GM12878 (cell line): Measurements from ENCODE around the gene ITIH6. TPM values are rescaled to one million over a fixed set of nuclear protein-coding genes. Genes with fewer than 3 reads are reported as not detected.

Source experiments
- ATAC-seq: fragments of 200-7000 bp; cut with Tn5 transposase; 3 replicates; pipeline ENCODE4 v1.9.1; 2020; ENCODE audit warnings: mild to moderate bottlenecking, moderate library complexity
- BruUV-seq: library from RNA; stranded (reverse); fragments of 400-500 nt; replicated peaks from 2 replicates; lab custom pipeline; 2021; lab: Mats Ljungman, UMichigan
- CTCF ChIA-PET: fragments of 300-600 bp; sonication (Branson Sonifier 250); formaldehyde crosslinking; extraction: SDS; loops from one replicate; lab custom pipeline; 2021; ENCODE audit warnings: inconsistent platforms; lab: Yijun Ruan, JAX
- POLR2A ChIA-PET: fragments of 350-600 bp; formaldehyde crosslinking; extraction: SDS; loops from one replicate; lab custom pipeline; 2021; ENCODE audit warnings: inconsistent platforms; lab: Charles Lee
- RAD21 ChIA-PET: fragments of 300-600 bp; sonication (Branson Sonifier 250); formaldehyde crosslinking; loops from one replicate; lab custom pipeline; 2023; ENCODE audit warnings: antibody characterized with exemption; ENCODE audit not compliant: unreplicated experiment; lab: Charles Lee
- SMC1A ChIA-PET: fragments of 300-600 bp; sonication (Branson Sonifier 250); formaldehyde crosslinking; loops from one replicate; lab custom pipeline; 2023; ENCODE audit not compliant: unreplicated experiment, uncharacterized antibody; lab: Charles Lee
- DNase-seq: peaks from one replicate; pipeline ENCODE4 v3.0.0-alpha.2; 2011; ENCODE audit warnings: low read depth, low spot score
- FAIRE-seq: peaks from 3 replicates; lab custom pipeline; 2011; peaks lifted over from hg19 to GRCh38; lab: Jason Lieb, UNC
- H2AFZ ChIP-seq: 2 replicates; pipeline ENCODE4 v1.6.0; 2011; ENCODE audit warnings: low read depth, low read length, control low read depth; ENCODE audit not compliant: control insufficient read depth
- H3K27ac ChIP-seq: 2 replicates; pipeline ENCODE4 v1.5.1; 2011; ENCODE audit warnings: control low read depth; ENCODE audit not compliant: control insufficient read depth, insufficient read depth
- H3K27me3 ChIP-seq, 2 experiments: replicated peaks in 1 of 2; 2 replicates each; pipeline versions ENCODE4 v1.6.0 to v1.6.1; 2011; ENCODE audit warnings: low read length in 1 of 2; ENCODE audit not compliant: control insufficient read depth in 2 of 2, insufficient read depth in 2 of 2
- H3K36me3 ChIP-seq, 2 experiments: 2 replicates each; pipeline ENCODE4 v1.5.1; 2011; ENCODE audit warnings: low read length in 1 of 2; ENCODE audit not compliant: control insufficient read depth in 2 of 2, insufficient read depth in 2 of 2
- H3K4me1 ChIP-seq: 2 replicates; pipeline ENCODE4 v1.6.1; 2011; ENCODE audit warnings: mild to moderate bottlenecking, low read length, moderate library complexity, mixed read lengths; ENCODE audit not compliant: control insufficient read depth, insufficient read depth
- H3K4me2 ChIP-seq: 2 replicates; pipeline ENCODE4 v1.6.0; 2011; ENCODE audit warnings: control low read depth; ENCODE audit not compliant: control insufficient read depth, insufficient read depth
- H3K4me3 ChIP-seq: fragments of 200-600 bp; sonication (generic); 2 replicates; pipeline ENCODE4 v1.5.1; 2016
- H3K79me2 ChIP-seq: 2 replicates; pipeline ENCODE4 v1.6.0; 2011; ENCODE audit warnings: low read length; ENCODE audit not compliant: control insufficient read depth, insufficient read depth
- H3K9ac ChIP-seq: 2 replicates; pipeline ENCODE4 v1.8.0; 2011; ENCODE audit warnings: low read length, control low read depth, mixed read lengths; ENCODE audit not compliant: control insufficient read depth, insufficient read depth
- H3K9me3 ChIP-seq: replicated peaks from 3 replicates; pipeline ENCODE4 v1.5.1; 2011; ENCODE audit warnings: mild to moderate bottlenecking, low read length; ENCODE audit not compliant: control insufficient read depth, insufficient read depth
- H4K20me1 ChIP-seq: 2 replicates; pipeline ENCODE4 v1.6.0; 2011; ENCODE audit not compliant: control insufficient read depth, insufficient read depth
- BCL11A ChIP-seq: IDR thresholded peaks from 2 replicates; pipeline ENCODE4 v1.6.1; 2011; ENCODE audit warnings: low read depth, low read length
- E2F8 ChIP-seq: fragments of 450-650 bp; IDR thresholded peaks from 2 replicates; pipeline ENCODE4 v1.6.1; 2018; ENCODE audit warnings: mild to moderate bottlenecking, low read depth, moderate library complexity; ENCODE audit not compliant: partially characterized antibody
- EED ChIP-seq: sonication (generic); IDR thresholded peaks from 2 replicates; pipeline ENCODE4 v1.6.1; 2016; ENCODE audit warnings: antibody characterized with exemption, low read depth
- EP300 ChIP-seq, 2 experiments: fragments of 150-350 bp in 1 of 2; IDR thresholded peaks; 2 replicates each; pipeline ENCODE4 v1.6.1; 2011 to 2012; ENCODE audit warnings: low read depth in 2 of 2, low read length in 2 of 2, borderline replicate concordance in 1 of 2, improper control_type of control experiment in 1 of 2, inconsistent platforms in 1 of 2; ENCODE audit not compliant: control insufficient read depth in 1 of 2
- ETV6 ChIP-seq, 2 experiments: fragments of 450-650 bp in 1 of 2; IDR thresholded peaks in 1 of 2; conservative IDR thresholded peaks in 1 of 2; 2 replicates each; pipeline ENCODE4 v1.6.1; 2014; ENCODE audit warnings: antibody characterized with exemption in 1 of 2, borderline replicate concordance in 1 of 2, low read depth in 1 of 2, mild to moderate bottlenecking in 1 of 2, moderate library complexity in 1 of 2
- EZH2 ChIP-seq: IDR thresholded peaks from 2 replicates; pipeline ENCODE4 v1.6.1; 2012; ENCODE audit warnings: low read depth, mild to moderate bottlenecking, control low read depth, inconsistent platforms, low read length, borderline replicate concordance; ENCODE audit not compliant: control insufficient read depth
- GABPA ChIP-seq: IDR thresholded peaks from 2 replicates; pipeline ENCODE4 v1.6.1; 2014; ENCODE audit warnings: antibody characterized with exemption, low read depth, mild to moderate bottlenecking, inconsistent platforms
- JUND ChIP-seq: IDR thresholded peaks from 2 replicates; pipeline ENCODE4 v1.6.1; 2012; ENCODE audit warnings: low read depth, mild to moderate bottlenecking, low read length, improper control_type of control experiment, moderate library complexity
- KDM1A ChIP-seq: fragments of 200-600 bp; sonication (generic); IDR thresholded peaks from 2 replicates; pipeline ENCODE4 v1.6.1; 2016; ENCODE audit warnings: borderline replicate concordance
- NKRF ChIP-seq: fragments of 450-650 bp; conservative IDR thresholded peaks from 2 replicates; pipeline ENCODE4 v1.6.1; 2017; ENCODE audit warnings: mild to moderate bottlenecking, moderate library complexity
- NR2C1 ChIP-seq: fragments of 450-650 bp; IDR thresholded peaks from 2 replicates; pipeline ENCODE4 v1.6.1; 2017; ENCODE audit warnings: antibody characterized with exemption, mild to moderate bottlenecking, moderate library complexity
- USF2 ChIP-seq: IDR thresholded peaks from 2 replicates; pipeline ENCODE4 v1.6.1; 2011; ENCODE audit warnings: low read depth, low read length, improper control_type of control experiment, borderline replicate concordance
- ZBTB11 ChIP-seq: fragments of 450-650 bp; formaldehyde crosslinking; IDR thresholded peaks from 2 replicates; pipeline ENCODE4 v1.5.0; 2022; ENCODE audit warnings: mild to moderate bottlenecking, missing genetic modification characterization
- ZNF207 ChIP-seq: fragments of 450-650 bp; IDR thresholded peaks from 2 replicates; pipeline ENCODE4 v1.6.1; 2014; ENCODE audit warnings: antibody characterized with exemption, mild to moderate bottlenecking, borderline replicate concordance
- ZNF622 ChIP-seq: fragments of 450-650 bp; IDR thresholded peaks from 2 replicates; pipeline ENCODE4 v1.6.1; 2017; ENCODE audit warnings: mild to moderate bottlenecking, inconsistent platforms
- WGBS: methylation state at CpG from one replicate; pipeline ENCODE4 v1.1.6; 2016; ENCODE audit warnings: low lambda C conversion rate; ENCODE audit not compliant: insufficient replicate concordance, insufficient coverage; ENCODE audit errors: missing lambda C conversion rate; 5-methylcytosine and 5-hydroxymethylcytosine counted together
- in situ Hi-C: fragments of 300-500 bp; cut with MboI; formaldehyde crosslinking; loops from 9 replicates; pipeline ENCODE4 v1.14.3; 2018; ENCODE audit warnings: mixed read lengths
- intact Hi-C: fragments of 100-400 bp; cut with micrococcal nuclease; formaldehyde crosslinking; loops from one replicate; pipeline ENCODE4 v1.14.2; 2022; ENCODE audit not compliant: unreplicated experiment
- polyA plus RNA-seq, 11 experiments: library from polyadenylated mRNA; depleted of rRNA in 4 of 11; unstranded in 6 of 11; stranded (reverse) in 5 of 11; fragments of >200 nt; fragmentation: Nextera tagmentation in 4 of 11; fragmentation: Illumina TruSeq in 1 of 11; extraction: Ambion mirVana in 4 of 11; extraction: Trizol in 1 of 11; gene quantifications; 1 replicate in 1 of 11; 2 replicates in 10 of 11; pipeline versions ENCODE4 v1.2.1 to v1.2.3, GENCODE V29; 2011 to 2016; ENCODE audit warnings: inconsistent platforms in 2 of 11, missing spikeins in 2 of 11, low read depth in 1 of 11
- total RNA-seq, 4 experiments: library from RNA; depleted of rRNA in 3 of 4; stranded (reverse); fragments of >200 nt in 3 of 4; fragmentation: Illumina TruSeq in 1 of 4; extraction: Trizol in 1 of 4; gene quantifications; 2 replicates each; pipeline versions ENCODE4 v1.2.1 to v1.2.3, GENCODE V29; 2013 to 2021

The ITIH6 gene
- total and polyA plus RNA-seq, 10 of the 15 experiments (the other 5 are each of a cell fraction or from before 2014, with no cell fraction given): not detected

- Histone ChIP-seq H3K27me3 (no peaks in the 10 kb centered on the region), H2AFZ (no peak overlapping the region)
- RAD21 ChIA-PET: no interaction called here
- TF ChIP-seq E2F8 (no peak), NKRF (no peak), GABPA (no peak), BCL11A (no peak), ZNF207 (no peak), JUND (no peak), NR2C1 (no peak), ZBTB11 (no peak), USF2 (no peak), ZNF622 (no peak), EZH2 (no peak), EP300 (IDR thresholded peaks at IDR 0.05; ENCODE audit: borderline replicate concordance in 1 of 2, control insufficient read depth in 1 of 2, low read depth in 2 of 2, low read length in 2 of 2) (no peak), ETV6 (conservative IDR thresholded peaks at IDR 0.05 in 1 of 2, IDR thresholded peaks at IDR 0.05 in 1 of 2; ENCODE audit: borderline replicate concordance in 1 of 2, low read depth in 1 of 2) (no peak), EED (no peak), KDM1A (no peak)
Observed at GRCh38 chrX:54821310-54821709, 23.3 kb upstream of the ITIH6 start.

More at GRCh38 chrX:54821310-54821709, 23.3 kb upstream of the ITIH6 start:
- ChIA-PET SMC1A (no interaction called here), CTCF (no interaction called here), POLR2A (no interaction called here)
- no TSS peak for BruUV-seq
- Histone ChIP-seq H3K4me2 (no peak overlapping the region), H3K9me3 (no peaks in the 10 kb centered on the region), H3K79me2 (no peaks in the 10 kb centered on the region), H3K9ac (no peak overlapping the region), H3K4me3 (no peak overlapping the region), H3K4me1 (no peaks in the 10 kb centered on the region), H4K20me1 (no peaks in the 10 kb centered on the region), H3K36me3 (no peaks in the 10 kb centered on the region), H3K27ac (no peak overlapping the region)
- intact Hi-C loops (no loop called here), in situ Hi-C loops (no loop called here)
- FAIRE-seq (no peak), DNase-seq (no peak), ATAC-seq (no peak)
- WGBS: 7% methylated on average over 2 of the region's 2 CpGs
